Fibroblast of the aortic adventitia (primary cell): Measurements from ENCODE around the gene PHACTR1. TPM values are rescaled to one million over a fixed set of nuclear protein-coding genes. Genes with fewer than 3 reads are reported as not detected.

Source experiments
- DNase-seq: peaks from one replicate; pipeline ENCODE4 v3.0.0-alpha.2; 2010; ENCODE audit warnings: low read depth
- H3K4me3 ChIP-seq: 2 replicates; pipeline ENCODE4 v1.5.1; 2011; ENCODE audit warnings: low read depth, mild to moderate bottlenecking, control low read depth, low read length, moderate library complexity
- total RNA-seq: library from RNA; depleted of rRNA; stranded (reverse); fragments of >200 nt; gene quantifications from 2 replicates; pipeline ENCODE4 v1.2.3, GENCODE V29; 2012; ENCODE audit warnings: low replicate concordance
- TF ChIP-seq, protein P1 (sequence below): IDR thresholded peaks from 2 replicates; pipeline ENCODE4 v1.5.1; 2011; ENCODE audit warnings: mild to moderate bottlenecking, low read length, control low read depth, inconsistent platforms; ENCODE audit not compliant: insufficient read depth

The PHACTR1 gene
- total RNA-seq, 1 donor = 0.99 TPM

DNA sequence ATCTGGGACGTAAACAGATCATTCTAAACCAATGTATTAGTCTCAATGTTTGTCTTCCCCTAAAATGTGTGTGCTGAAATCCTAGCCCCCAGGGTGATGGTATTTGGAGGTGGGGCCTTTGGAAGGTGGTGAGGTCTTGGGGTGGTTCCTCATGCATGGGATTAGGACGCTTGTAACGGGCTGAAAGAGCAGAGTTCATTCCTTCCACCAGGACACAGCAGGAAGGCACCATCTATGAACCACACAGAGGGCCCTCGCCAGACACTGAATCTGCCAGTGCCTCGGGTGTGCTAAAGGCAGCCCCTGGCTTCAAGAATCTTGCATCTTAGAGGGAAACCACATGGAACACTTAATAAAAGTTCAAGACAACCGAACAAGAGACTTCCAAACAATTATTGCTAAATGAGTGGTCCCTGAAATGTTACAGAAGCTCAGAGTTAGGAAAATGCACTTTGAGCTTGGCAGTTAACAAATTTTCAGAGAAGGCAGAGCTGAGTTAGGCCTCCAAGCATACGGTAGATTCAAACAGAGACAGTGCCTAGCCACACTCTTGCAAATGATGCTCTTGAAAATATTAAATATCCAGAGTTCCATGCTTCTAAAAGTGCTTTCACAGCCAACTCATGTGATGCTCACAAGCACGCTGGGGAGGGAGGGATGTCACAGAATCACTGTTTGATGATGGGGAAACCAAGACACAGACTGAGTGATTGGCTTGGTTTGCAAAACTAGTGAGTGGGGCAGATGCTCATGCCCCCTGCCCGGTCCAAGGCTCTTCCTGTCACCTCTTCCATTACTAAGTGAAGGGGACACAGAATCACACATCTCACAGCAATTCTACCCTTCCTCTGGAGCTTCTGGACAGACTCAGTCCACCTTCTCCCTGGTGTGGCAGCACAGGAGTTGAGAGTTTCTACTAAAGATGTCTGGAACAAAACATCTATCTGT is 584.4 kb downstream of the PHACTR1 start:
- TF ChIP-seq, protein P1, sequence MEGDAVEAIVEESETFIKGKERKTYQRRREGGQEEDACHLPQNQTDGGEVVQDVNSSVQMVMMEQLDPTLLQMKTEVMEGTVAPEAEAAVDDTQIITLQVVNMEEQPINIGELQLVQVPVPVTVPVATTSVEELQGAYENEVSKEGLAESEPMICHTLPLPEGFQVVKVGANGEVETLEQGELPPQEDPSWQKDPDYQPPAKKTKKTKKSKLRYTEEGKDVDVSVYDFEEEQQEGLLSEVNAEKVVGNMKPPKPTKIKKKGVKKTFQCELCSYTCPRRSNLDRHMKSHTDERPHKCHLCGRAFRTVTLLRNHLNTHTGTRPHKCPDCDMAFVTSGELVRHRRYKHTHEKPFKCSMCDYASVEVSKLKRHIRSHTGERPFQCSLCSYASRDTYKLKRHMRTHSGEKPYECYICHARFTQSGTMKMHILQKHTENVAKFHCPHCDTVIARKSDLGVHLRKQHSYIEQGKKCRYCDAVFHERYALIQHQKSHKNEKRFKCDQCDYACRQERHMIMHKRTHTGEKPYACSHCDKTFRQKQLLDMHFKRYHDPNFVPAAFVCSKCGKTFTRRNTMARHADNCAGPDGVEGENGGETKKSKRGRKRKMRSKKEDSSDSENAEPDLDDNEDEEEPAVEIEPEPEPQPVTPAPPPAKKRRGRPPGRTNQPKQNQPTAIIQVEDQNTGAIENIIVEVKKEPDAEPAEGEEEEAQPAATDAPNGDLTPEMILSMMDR = no peak
- no peak overlapping the region for H3K4me3 ChIP-seq
- no peak for DNase-seq

DNA sequence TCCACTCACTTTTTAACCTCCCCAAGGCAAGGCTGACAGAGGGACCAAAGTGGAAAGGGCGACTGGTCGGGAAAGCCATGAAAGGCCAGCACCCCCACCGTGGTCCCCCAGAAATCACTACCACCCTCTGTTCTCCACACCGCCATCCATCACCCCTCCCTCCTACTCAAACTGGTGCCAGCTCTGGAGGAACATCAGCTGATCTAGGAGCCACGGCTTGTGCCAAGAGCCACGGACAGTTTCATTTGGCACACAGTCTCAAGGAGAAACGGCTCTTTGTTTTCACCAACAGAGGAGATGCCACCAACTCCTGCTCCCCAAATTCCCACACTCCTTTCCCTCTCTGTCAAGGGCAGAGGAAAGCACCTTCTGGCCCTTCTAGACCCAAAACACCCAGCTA is 585.7 kb downstream of the PHACTR1 start:
- H3K4me3 ChIP-seq = no peak overlapping the region
- no peak for DNase-seq
- TF ChIP-seq, protein P1 = no peak

DNA sequence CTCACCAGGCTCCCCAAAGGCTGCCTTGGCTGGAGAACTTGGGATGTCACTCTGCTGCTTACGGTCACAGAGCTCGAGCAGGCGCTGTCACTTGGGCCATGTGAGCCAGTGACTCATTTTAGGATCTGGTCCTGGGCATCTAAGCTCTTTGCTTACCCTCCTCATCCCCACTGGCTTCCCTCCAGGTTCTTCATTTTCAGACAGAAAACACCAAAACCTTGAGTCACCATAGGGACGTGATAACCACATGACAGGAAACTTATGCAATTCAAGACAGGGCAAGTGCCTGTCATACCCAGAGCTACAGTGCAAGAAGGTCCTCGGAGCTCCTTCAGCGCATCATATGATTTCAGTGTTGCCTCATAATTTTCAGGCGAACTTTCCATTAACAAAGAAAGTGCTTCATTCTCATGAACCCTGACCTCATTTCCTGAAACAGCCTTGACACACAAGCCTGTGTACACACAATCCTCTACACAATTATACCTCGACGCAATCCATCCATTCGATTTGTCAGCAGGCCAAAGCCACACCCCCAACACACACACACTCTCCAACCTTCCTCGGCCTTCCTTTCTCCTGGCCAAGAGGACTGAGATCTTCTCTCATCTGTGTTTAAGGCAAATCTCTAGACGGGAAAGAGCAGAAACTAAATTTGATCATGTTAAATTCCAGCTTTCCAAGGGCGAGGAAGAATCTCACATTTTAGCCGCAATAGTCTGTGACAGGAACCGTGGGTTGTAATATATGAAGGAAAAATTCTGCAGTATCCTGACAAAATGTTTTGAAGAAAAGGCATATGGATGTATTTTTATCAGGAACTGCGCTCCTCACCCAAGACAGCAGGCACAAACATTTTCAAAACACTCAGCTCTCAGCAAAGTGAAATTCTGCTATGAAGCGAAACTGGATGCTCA is 586.4 kb downstream of the PHACTR1 start:
- TF ChIP-seq, protein P1 = no peak
- no peak overlapping the region for H3K4me3 ChIP-seq
- DNase-seq = peak; percentile 95

DNA sequence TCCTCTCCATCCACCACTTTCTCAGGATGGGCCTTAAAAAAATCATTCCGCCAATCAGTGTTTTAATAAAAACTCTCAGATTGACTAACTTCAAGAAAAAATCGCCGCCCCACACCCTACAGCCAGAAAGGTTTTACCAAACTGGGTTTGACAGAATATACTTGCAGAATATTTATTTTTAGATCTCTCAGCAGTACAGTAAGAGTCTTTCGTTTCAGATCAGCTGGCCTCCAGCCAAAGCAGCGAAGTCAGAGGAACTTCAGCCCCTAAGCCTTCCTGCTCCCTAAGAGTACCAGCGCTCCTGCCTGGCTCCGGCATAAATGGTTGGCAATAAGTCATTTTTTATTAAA is 587.1 kb downstream of the PHACTR1 start:
- no peak overlapping the region for H3K4me3 ChIP-seq
- DNase-seq = peak; percentile 80

DNA sequence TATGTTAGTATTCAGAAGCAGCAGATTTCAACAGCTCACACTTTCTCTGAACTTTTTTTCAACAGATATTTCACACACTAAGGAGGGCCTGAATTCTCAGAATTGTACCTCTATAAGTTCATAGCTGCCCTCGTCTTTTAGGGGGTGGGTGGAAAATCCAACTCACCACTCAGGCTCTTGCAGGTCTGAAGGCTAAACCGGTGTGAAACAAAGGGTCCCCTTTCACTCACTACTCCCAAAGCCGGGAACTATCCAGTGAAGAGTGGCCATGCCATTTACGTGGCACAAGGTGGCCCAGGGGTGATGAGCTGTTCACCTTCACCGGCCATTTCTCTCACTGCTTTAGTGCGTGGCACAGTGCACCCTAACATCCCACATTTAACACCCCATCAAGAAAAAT is 587.5 kb downstream of the PHACTR1 start:
- no peak for DNase-seq
- TF ChIP-seq, protein P1 = no peak
- H3K4me3 ChIP-seq = no peak overlapping the region

More for the DNA sequence above, 587.1 kb downstream of the PHACTR1 start:
- TF ChIP-seq, protein P1 = no peak

DNA sequence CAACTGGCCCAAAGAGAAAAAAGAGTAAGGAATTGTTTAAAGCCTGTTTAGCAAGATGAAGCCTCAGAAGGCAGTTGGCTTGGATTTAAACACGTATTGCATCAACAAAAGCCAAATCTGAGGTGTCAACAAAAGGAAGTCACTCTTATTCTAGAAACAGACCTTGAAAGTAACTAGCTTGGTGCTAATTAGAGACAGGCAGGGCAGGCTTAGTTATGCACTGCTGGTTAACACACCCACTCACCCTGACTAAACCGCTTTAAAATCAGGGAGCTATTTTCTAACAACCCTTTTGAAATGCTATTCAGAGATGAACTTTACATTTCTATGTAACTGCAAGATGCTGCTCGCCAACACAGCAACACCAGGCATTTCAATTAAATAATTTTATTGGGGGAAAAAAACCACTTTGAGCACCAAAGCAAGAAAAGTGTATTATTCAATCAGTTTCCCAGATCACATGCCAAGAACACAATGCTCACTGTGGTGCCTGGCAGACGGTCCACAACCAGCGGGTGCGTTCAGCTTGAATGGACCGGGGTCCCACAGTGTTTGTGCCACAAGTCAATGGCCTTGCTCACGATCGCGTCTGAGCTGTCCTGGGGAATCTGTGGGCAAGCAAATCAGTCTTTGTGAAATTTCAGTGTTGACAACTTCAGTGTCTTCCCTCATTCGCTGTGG is 588.2 kb downstream of the PHACTR1 start:
- no peak overlapping the region for H3K4me3 ChIP-seq
- TF ChIP-seq, protein P1 = no peak
- DNase-seq = peak; percentile 10
